Hepatocyte (in vitro differentiated cells): ENCODE results near the gene TOMM22.

Experiments used
- EZH2 ChIP-seq: fragments of 200-600 bp; sonication (generic); IDR thresholded peaks from 2 replicates; pipeline ENCODE4 v1.6.1; 2016; ENCODE audit warnings: antibody characterized with exemption, mild to moderate bottlenecking, borderline replicate concordance
- EZH2phosphoT487 ChIP-seq: fragments of 200-600 bp; sonication (generic); IDR thresholded peaks from one replicate; pipeline ENCODE4 v1.6.1; 2018; ENCODE audit warnings: antibody characterized with exemption, mild to moderate bottlenecking, low read depth, moderate library complexity; ENCODE audit not compliant: unreplicated experiment, severe bottlenecking
- TF ChIP-seq, protein P1 (sequence below): fragments of 200-600 bp; sonication (generic); IDR thresholded peaks from 2 replicates; pipeline ENCODE4 v1.5.1; 2016; ENCODE audit warnings: antibody characterized with exemption, mild to moderate bottlenecking; ENCODE audit not compliant: poor library complexity

DNA sequence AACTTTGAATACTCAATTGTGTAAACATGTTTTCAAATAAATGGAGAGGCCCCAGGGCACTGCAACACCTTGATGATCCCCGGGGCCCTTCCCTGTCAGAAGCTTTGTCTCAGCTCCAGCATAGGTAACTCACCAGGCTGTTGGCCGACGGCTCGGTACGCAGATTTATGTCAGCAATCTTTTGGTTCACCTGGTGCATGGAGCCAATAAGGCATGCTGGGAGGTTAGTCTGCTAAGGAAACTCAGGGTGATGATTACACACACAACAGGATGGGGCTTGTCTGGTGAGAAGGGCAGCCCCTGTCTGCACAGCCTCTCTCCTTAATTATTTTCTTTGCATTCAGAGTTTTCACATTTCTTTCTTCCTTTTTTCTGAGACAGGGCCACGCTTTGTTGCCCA is 36.3 kb upstream of the TOMM22 start:
- TF ChIP-seq, protein P1, sequence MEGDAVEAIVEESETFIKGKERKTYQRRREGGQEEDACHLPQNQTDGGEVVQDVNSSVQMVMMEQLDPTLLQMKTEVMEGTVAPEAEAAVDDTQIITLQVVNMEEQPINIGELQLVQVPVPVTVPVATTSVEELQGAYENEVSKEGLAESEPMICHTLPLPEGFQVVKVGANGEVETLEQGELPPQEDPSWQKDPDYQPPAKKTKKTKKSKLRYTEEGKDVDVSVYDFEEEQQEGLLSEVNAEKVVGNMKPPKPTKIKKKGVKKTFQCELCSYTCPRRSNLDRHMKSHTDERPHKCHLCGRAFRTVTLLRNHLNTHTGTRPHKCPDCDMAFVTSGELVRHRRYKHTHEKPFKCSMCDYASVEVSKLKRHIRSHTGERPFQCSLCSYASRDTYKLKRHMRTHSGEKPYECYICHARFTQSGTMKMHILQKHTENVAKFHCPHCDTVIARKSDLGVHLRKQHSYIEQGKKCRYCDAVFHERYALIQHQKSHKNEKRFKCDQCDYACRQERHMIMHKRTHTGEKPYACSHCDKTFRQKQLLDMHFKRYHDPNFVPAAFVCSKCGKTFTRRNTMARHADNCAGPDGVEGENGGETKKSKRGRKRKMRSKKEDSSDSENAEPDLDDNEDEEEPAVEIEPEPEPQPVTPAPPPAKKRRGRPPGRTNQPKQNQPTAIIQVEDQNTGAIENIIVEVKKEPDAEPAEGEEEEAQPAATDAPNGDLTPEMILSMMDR, result no peak
- TF ChIP-seq EZH2 (no peak), EZH2phosphoT487 (no peak)
